ENCODE measurements around the gene SEMA3F.

DNA sequence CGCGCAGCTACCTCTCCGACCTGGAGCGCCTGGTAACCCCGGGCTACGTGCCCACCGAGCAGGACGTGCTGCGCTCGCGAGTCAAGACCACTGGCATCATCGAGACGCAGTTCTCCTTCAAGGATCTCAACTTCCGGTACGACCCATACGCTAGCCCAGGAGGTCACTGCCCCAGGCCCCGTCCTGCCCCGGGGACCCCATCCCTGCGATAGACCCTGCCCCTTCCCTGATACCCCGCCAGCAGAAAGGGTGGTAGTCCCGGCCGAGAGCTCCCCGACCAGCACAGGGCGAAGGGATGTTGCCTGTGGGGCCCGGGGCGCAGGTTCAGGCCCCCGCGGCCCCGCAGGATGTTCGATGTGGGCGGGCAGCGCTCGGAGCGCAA is 38.6 kb downstream of the SEMA3F start:
- TF ChIP-seq CTCF (IDR thresholded peaks at IDR 0.05) (no peak), ZFX (IDR thresholded peaks at IDR 0.05; ENCODE audit: borderline replicate concordance) (no peak)
